ENCODE data around the gene DNMT3A. TPM values are rescaled to one million over a fixed set of nuclear protein-coding genes. Genes with fewer than 3 reads are reported as not detected.

The DNMT3A gene
- total and polyA plus RNA-seq, 2 of the 8 experiments (the other 6 are each of a cell fraction or from before 2014, with no cell fraction given) = 33.6 to 178 TPM

DNA sequence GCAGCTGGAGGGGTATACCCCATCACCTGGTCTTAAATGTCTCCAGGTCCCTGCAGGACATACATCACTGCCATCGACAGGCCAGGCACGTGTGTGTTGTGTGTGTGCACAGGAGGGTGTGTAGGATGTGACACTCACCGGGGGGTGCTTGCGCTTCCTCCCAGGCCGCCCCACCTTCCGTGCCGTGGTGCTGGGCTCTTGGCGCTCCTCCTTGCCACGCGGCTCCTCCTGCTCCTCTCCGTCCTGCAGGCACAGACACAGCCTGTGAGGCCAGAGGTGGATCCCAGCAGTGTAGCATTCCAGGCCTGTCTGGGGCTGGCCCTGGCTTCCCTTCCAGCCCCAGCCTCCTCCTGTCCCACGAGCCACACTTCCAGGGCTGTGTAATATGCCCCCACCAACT, 41.7 kb downstream of the DNMT3A start (continued):
- TF ChIP-seq, protein P1, sequence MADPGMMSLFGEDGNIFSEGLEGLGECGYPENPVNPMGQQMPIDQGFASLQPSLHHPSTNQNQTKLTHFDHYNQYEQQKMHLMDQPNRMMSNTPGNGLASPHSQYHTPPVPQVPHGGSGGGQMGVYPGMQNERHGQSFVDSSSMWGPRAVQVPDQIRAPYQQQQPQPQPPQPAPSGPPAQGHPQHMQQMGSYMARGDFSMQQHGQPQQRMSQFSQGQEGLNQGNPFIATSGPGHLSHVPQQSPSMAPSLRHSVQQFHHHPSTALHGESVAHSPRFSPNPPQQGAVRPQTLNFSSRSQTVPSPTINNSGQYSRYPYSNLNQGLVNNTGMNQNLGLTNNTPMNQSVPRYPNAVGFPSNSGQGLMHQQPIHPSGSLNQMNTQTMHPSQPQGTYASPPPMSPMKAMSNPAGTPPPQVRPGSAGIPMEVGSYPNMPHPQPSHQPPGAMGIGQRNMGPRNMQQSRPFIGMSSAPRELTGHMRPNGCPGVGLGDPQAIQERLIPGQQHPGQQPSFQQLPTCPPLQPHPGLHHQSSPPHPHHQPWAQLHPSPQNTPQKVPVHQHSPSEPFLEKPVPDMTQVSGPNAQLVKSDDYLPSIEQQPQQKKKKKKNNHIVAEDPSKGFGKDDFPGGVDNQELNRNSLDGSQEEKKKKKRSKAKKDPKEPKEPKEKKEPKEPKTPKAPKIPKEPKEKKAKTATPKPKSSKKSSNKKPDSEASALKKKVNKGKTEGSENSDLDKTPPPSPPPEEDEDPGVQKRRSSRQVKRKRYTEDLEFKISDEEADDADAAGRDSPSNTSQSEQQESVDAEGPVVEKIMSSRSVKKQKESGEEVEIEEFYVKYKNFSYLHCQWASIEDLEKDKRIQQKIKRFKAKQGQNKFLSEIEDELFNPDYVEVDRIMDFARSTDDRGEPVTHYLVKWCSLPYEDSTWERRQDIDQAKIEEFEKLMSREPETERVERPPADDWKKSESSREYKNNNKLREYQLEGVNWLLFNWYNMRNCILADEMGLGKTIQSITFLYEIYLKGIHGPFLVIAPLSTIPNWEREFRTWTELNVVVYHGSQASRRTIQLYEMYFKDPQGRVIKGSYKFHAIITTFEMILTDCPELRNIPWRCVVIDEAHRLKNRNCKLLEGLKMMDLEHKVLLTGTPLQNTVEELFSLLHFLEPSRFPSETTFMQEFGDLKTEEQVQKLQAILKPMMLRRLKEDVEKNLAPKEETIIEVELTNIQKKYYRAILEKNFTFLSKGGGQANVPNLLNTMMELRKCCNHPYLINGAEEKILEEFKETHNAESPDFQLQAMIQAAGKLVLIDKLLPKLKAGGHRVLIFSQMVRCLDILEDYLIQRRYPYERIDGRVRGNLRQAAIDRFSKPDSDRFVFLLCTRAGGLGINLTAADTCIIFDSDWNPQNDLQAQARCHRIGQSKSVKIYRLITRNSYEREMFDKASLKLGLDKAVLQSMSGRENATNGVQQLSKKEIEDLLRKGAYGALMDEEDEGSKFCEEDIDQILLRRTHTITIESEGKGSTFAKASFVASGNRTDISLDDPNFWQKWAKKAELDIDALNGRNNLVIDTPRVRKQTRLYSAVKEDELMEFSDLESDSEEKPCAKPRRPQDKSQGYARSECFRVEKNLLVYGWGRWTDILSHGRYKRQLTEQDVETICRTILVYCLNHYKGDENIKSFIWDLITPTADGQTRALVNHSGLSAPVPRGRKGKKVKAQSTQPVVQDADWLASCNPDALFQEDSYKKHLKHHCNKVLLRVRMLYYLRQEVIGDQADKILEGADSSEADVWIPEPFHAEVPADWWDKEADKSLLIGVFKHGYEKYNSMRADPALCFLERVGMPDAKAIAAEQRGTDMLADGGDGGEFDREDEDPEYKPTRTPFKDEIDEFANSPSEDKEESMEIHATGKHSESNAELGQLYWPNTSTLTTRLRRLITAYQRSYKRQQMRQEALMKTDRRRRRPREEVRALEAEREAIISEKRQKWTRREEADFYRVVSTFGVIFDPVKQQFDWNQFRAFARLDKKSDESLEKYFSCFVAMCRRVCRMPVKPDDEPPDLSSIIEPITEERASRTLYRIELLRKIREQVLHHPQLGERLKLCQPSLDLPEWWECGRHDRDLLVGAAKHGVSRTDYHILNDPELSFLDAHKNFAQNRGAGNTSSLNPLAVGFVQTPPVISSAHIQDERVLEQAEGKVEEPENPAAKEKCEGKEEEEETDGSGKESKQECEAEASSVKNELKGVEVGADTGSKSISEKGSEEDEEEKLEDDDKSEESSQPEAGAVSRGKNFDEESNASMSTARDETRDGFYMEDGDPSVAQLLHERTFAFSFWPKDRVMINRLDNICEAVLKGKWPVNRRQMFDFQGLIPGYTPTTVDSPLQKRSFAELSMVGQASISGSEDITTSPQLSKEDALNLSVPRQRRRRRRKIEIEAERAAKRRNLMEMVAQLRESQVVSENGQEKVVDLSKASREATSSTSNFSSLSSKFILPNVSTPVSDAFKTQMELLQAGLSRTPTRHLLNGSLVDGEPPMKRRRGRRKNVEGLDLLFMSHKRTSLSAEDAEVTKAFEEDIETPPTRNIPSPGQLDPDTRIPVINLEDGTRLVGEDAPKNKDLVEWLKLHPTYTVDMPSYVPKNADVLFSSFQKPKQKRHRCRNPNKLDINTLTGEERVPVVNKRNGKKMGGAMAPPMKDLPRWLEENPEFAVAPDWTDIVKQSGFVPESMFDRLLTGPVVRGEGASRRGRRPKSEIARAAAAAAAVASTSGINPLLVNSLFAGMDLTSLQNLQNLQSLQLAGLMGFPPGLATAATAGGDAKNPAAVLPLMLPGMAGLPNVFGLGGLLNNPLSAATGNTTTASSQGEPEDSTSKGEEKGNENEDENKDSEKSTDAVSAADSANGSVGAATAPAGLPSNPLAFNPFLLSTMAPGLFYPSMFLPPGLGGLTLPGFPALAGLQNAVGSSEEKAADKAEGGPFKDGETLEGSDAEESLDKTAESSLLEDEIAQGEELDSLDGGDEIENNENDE (IDR thresholded peaks at IDR 0.05; ENCODE audit: insufficient replicate concordance, low read length) = no peak
- no peak for TF ChIP-seq BACH1 (IDR thresholded peaks at IDR 0.05; ENCODE audit: low read length)
- no peak for TF ChIP-seq TAF7 (optimal IDR thresholded peaks at IDR 0.05; ENCODE audit: borderline replicate concordance, low read depth, low read length)
- TF ChIP-seq, protein P2, sequence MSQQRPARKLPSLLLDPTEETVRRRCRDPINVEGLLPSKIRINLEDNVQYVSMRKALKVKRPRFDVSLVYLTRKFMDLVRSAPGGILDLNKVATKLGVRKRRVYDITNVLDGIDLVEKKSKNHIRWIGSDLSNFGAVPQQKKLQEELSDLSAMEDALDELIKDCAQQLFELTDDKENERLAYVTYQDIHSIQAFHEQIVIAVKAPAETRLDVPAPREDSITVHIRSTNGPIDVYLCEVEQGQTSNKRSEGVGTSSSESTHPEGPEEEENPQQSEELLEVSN (IDR thresholded peaks at IDR 0.05) = no peak
- TF ChIP-seq POLR2AphosphoS5 (IDR thresholded peaks at IDR 0.05; ENCODE audit: low read depth, low read length) = no peak
- no peak for TF ChIP-seq CBX5 (IDR thresholded peaks at IDR 0.05; ENCODE audit: low read depth, low read length)
- no peak for TF ChIP-seq GABPA (IDR thresholded peaks at IDR 0.05; ENCODE audit: borderline replicate concordance, insufficient read depth, low read length)
- no peak for TF ChIP-seq SRF (IDR thresholded peaks at IDR 0.05; ENCODE audit: low read depth, low read length)
- no peak for TF ChIP-seq EP300 (IDR thresholded peaks at IDR 0.05; ENCODE audit: borderline replicate concordance in 1 of 2, low read depth in 2 of 2, low read length in 2 of 2)
- TF ChIP-seq RBBP5 (IDR thresholded peaks at IDR 0.05; ENCODE audit: borderline replicate concordance, low read depth, low read length) = no peak
